Heart right ventricle (tissue), 16 donors: ENCODE measurements around the gene CCDC80. TPM values are rescaled to one million over a fixed set of nuclear protein-coding genes. Genes with fewer than 3 reads are reported as not detected.

ENCODE experiments used
- ATAC-seq, 8 donors: fragments of 200-7000 bp; cut with Tn5 transposase; one replicate each; pipeline ENCODE4 v1.9.1; 2020; ENCODE audit warnings: mild to moderate bottlenecking in 8 of 8, moderate library complexity in 8 of 8, moderate number of reproducible peaks in 1 of 8
- DNase-seq, 2 donors: peaks; one replicate each; pipeline ENCODE4 v3.0.0-alpha.2; 2020
- H3K27ac ChIP-seq, 10 donors: fragments of 200-600 bp; sonication (generic) in 2 of 10; one replicate each; pipeline versions ENCODE4 v1.5.0 to v1.8.0; 2020 to 2022; ENCODE audit warnings: mild to moderate bottlenecking in 3 of 10
- H3K27me3 ChIP-seq, 7 donors: fragments of 200-600 bp; one replicate each; pipeline ENCODE4 v1.8.0; 2021 to 2022; ENCODE audit warnings: mild to moderate bottlenecking in 2 of 7
- H3K36me3 ChIP-seq, 9 donors: fragments of 200-600 bp; sonication (generic) in 1 of 9; one replicate each; pipeline versions ENCODE4 v1.5.0 to v1.8.0; 2020 to 2022; ENCODE audit warnings: mild to moderate bottlenecking in 2 of 9
- H3K4me1 ChIP-seq, 9 donors: fragments of 200-600 bp; sonication (generic) in 1 of 9; one replicate each; pipeline versions ENCODE4 v1.5.0 to v1.8.0; 2020 to 2022; ENCODE audit warnings: mild to moderate bottlenecking in 4 of 9
- H3K4me3 ChIP-seq, 10 donors: fragments of 200-600 bp; sonication (generic) in 2 of 10; one replicate each; pipeline versions ENCODE4 v1.5.0 to v1.8.0; 2020 to 2022; ENCODE audit warnings: mild to moderate bottlenecking in 7 of 10, moderate library complexity in 2 of 10
- H3K9me3 ChIP-seq, 11 donors: fragments of 200-600 bp in 10 of 11; sonication (generic) in 2 of 11; one replicate each; pipeline versions ENCODE4 v1.5.0 to v1.8.0; 2013 to 2022; ENCODE audit warnings: mild to moderate bottlenecking in 2 of 11, control low read depth in 1 of 11, moderate library complexity in 1 of 11
- WGBS, 2 donors: extraction: QIAGEN DNeasy Blood & Tissue Kit; methylation state at CpG; one replicate each; pipeline ENCODE4 v1.1.7; 2013; ENCODE audit warnings: inconsistent platforms in 1 of 2; 5-methylcytosine and 5-hydroxymethylcytosine counted together
- intact Hi-C, 10 donors: fragments of 100-400 bp; cut with DNase I; formaldehyde crosslinking; loops; one replicate each; pipeline versions ENCODE4 v1.11.1 to v1.14.2; 2022
- polyA plus RNA-seq, 2 donors: library from polyadenylated mRNA; stranded (reverse); fragments of 200-250 nt; gene quantifications; one replicate each; pipeline ENCODE4 v1.2.3, GENCODE V29; 2013
- total RNA-seq, 10 donors: library from RNA; stranded (reverse); fragmentation: NEBNext Ultra II Directional in 3 of 10; extraction: Animal tissue kit (Norgen Biotek cat#: 25700) in 3 of 10; gene quantifications; one replicate each; pipeline versions ENCODE4 v1.2.1 to v1.2.4, GENCODE V29; 2021 to 2023
- TF ChIP-seq, protein P1 (sequence below), 9 donors: fragments of 200-600 bp; sonication (generic) in 2 of 9; IDR thresholded peaks; one replicate each; pipeline versions ENCODE4 v1.5.0 to v1.8.0; 2021 to 2022; ENCODE audit warnings: antibody characterized with exemption in 9 of 9, mild to moderate bottlenecking in 5 of 9, moderate library complexity in 1 of 9
- donor health status: Arrhythmogenic right ventricular cardiomyopathy.
- donor health status: ischemic (EF 13 %, LVEDD 7.1; RV severe dilation, severe dysfunction).
- donor health status: healthy with polysubstance abuse.
- donor health status: DM: no; HTN: yes; CAD: no.
- donor health status: DM: no; HTN: no; CAD: no.
- donor health status: ischemic (EF 25% LVEDD 6.9; RV normal size, moderate dysfunction).
- donor health status: ischemic (EF 25% LVEDD 5.7; RV mildly dilated, moderate dysfunction).
- donor health status: healthy.
- donor health status: DM: yes; HTN: yes; CAD: no.
- donor health status: Ischemic cardiomyopathy.
- donor health status: ischemic (EF 35%, LVEDD 5.7; RV mildly dilated, moderate dysfunction).
- donor health status: nonischemic (EF 11% LVEDD 7.7; RV severe dilation, severe dysfunction).
- donor health status: DM: yes; HTN: yes; CAD: no.
- donor health status: PGD.
- donor health status: ischemic (EF 29% LVEDD 5.4; RV normal size, mild dysfunction).
- donor health status: nonischemic (EF 23%, LVEDD 6.1; RV moderate dilation, normal function).

CCDC80 gene
- total and polyA plus RNA-seq, 12 donors = 19.8 to 223 (median 87.1) TPM

DNA sequence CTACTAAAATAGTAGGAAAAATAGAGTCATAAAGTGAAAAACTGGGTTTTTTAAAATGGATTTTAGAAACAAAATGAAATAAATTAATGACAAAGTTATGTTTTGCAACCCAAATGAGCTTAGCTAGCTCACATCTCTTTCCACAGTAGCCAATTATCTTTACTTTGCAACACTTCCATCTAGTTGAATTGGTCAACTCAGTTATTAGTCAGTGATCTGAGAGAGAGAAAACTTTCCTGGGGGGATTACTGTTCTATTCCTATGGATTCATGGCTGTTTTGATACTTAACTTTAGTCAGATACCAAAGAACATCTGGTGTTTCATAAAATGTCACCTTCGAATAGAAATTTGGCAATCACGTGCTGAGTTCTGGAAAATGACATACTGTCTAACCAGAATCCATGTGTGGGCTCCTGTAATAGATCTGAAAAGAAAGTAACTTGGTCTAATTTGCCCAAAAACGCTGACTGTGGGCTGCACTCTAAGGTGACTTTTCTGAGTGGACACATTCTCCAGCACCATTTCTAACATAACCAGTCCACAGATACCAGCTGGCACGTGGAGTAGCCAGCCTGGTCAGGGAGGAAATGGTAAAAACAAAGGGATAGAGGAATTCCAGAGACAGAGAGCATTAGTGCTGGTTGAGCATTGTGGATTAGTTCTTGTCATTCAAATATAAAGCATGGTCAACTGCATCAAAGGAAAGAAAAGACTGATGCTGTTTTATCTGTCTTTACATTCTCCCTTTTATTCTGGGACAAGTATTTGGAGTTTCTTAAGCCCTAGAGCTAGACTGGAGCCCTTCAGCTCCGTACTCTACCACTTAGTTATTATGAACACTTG lies 45.2 kb upstream of the CCDC80 start:
- no peaks in the 10 kb centered on the region for H3K9me3 ChIP-seq
- H3K4me1 ChIP-seq = peaks cover 0 to 10% (median 0%) of the 10 kb centered on the region in 9 donors
- no peak for ATAC-seq
- no peaks in the 10 kb centered on the region for H3K36me3 ChIP-seq
- intact Hi-C loops = no loop called here
- 70 to 72% methylated on average over 5 of the region's 5 CpGs for WGBS, 2 donors
- DNase-seq = no peak
- TF ChIP-seq, protein P1, sequence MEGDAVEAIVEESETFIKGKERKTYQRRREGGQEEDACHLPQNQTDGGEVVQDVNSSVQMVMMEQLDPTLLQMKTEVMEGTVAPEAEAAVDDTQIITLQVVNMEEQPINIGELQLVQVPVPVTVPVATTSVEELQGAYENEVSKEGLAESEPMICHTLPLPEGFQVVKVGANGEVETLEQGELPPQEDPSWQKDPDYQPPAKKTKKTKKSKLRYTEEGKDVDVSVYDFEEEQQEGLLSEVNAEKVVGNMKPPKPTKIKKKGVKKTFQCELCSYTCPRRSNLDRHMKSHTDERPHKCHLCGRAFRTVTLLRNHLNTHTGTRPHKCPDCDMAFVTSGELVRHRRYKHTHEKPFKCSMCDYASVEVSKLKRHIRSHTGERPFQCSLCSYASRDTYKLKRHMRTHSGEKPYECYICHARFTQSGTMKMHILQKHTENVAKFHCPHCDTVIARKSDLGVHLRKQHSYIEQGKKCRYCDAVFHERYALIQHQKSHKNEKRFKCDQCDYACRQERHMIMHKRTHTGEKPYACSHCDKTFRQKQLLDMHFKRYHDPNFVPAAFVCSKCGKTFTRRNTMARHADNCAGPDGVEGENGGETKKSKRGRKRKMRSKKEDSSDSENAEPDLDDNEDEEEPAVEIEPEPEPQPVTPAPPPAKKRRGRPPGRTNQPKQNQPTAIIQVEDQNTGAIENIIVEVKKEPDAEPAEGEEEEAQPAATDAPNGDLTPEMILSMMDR (IDR thresholded peaks at IDR 0.05) = no peak
- H3K27ac ChIP-seq = no peak overlapping the region
- no peak overlapping the region for H3K4me3 ChIP-seq
- H3K27me3 ChIP-seq = peaks cover 0 to 9% (median 0%) of the 10 kb centered on the region in 7 donors

DNA sequence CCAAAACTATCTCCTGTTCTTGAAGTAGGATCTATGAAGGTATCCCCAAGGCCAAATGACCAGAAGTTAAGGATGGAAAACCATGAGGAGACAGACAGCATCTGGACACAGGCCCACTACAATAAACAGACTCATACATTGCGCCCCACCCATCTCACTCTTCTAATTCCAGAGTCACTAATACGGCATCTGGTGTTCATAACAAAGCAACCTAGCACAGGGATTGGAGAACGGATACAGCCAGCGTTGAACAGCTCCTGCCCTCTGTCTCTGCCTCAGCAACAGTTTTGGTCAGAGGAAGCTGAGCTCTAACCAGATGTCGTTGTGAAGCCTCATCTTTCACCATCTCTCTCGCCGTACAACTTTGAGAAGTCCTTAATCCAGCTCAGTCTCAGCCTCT lies 44.5 kb upstream of the CCDC80 start:
- ATAC-seq = no peak
- intact Hi-C loops = no loop called here
- H3K4me1 ChIP-seq = peaks cover 0 to 10% (median 0%) of the 10 kb centered on the region in 9 donors

DNA sequence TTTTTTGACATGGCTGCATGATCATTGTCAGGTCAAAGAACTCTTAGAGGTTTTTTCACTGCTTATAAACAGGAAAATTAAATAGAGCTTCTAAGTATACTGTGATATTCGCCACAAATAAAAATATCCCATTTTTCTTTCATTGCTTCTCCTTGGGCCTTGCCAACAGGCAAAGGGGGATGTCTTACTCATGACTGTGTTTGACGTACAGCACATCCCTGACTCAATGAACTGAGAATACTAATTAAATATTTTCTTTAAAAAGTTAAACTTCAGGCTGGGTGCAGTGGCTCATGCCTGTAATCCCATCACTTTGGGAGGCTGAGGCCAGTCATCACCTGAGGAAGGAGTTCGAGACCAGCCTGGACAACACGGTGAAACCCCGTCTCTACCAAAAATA lies 41.4 kb upstream of the CCDC80 start:
- ATAC-seq = no peak
- WGBS, 2 donors = 93 to 96% methylated on average over 5 of the region's 5 CpGs
- H3K4me3 ChIP-seq = no peak overlapping the region
- no peaks in the 10 kb centered on the region for H3K9me3 ChIP-seq
- DNase-seq = no peak
- TF ChIP-seq, protein P1 (IDR thresholded peaks at IDR 0.05) = no peak
- H3K4me1 ChIP-seq = peaks cover 0 to 17% (median 0%) of the 10 kb centered on the region in 9 donors
- peaks cover 0 to 9% (median 0%) of the 10 kb centered on the region in 7 donors for H3K27me3 ChIP-seq
- intact Hi-C loops = no loop called here
- no peaks in the 10 kb centered on the region for H3K36me3 ChIP-seq
- no peak overlapping the region for H3K27ac ChIP-seq

More for the DNA sequence above, 44.5 kb upstream of the CCDC80 start:
- Histone ChIP-seq H3K27me3 (peaks cover 0 to 9% (median 0%) of the 10 kb centered on the region in 7 donors), H3K27ac (no peak overlapping the region), H3K4me3 (no peak overlapping the region), H3K36me3 (no peaks in the 10 kb centered on the region), H3K9me3 (no peaks in the 10 kb centered on the region)
- WGBS, 2 donors = 66 to 68% methylated on average over 7 of the region's 7 CpGs
- DNase-seq = no peak
- TF ChIP-seq, protein P1 (IDR thresholded peaks at IDR 0.05) = no peak

DNA sequence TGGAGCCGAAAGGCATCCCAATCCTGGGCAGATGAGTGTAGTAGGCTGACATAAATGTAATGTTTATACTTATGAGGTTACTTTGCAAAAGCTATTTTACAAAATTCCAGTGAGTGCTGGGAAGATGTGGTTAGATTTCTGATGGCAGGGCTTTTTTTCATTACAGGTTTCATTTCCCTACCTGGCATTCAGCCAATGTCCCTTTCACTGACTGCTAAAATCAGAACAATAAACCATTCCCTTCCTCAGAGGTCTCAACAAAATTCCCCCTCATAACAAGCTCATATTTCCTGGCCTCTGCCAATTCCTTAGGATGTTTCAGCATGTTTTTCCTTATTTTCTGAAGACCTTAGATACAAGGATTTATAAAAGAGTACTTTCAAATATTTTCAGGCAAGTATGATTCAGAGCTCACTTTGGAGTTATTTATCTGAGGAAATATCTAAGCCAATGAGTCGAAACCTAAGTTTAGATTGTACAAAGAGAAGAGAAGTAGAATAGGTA lies 40.9 kb upstream of the CCDC80 start:
- H3K27ac ChIP-seq = no peak overlapping the region
- TF ChIP-seq, protein P1 (IDR thresholded peaks at IDR 0.05) = no peak
- 79 to 81% methylated on average over 2 of the region's 2 CpGs for WGBS, 2 donors

More for the DNA sequence above, 40.9 kb upstream of the CCDC80 start:
- Histone ChIP-seq H3K4me3 (no peak overlapping the region), H3K36me3 (no peaks in the 10 kb centered on the region), H3K4me1 (peaks cover 0 to 21% (median 0%) of the 10 kb centered on the region in 9 donors), H3K27me3 (peaks cover 0 to 9% (median 0%) of the 10 kb centered on the region in 7 donors), H3K9me3 (no peaks in the 10 kb centered on the region)
- no peak for ATAC-seq
- intact Hi-C loops = no loop called here
- no peak for DNase-seq
